ENCODE measurements around the gene BCAS3.

GRCh38 chr17:60782742-60783141 is 105.1 kb downstream of the BCAS3 start:
- no peak for TF ChIP-seq GATA3 (IDR thresholded peaks at IDR 0.05; ENCODE audit: low read depth, low read length)
- TF ChIP-seq GATA2 (IDR thresholded peaks at IDR 0.05; ENCODE audit: low read depth, low read length), result no peak

Data from SH-SY5Y (cell line).